Measurements from ENCODE around the gene EHD4.

The EHD4 gene

GRCh38 chr15:42002333-42002732 is 30.0 kb upstream of the EHD4 start:
- in situ Hi-C loops (cut with HindIII; ENCODE audit: low sequenced_read_pairs) = no loop called here
- no peak for DNase-seq (ENCODE audit: low read depth, low spot score)
- TF ChIP-seq, protein P1, sequence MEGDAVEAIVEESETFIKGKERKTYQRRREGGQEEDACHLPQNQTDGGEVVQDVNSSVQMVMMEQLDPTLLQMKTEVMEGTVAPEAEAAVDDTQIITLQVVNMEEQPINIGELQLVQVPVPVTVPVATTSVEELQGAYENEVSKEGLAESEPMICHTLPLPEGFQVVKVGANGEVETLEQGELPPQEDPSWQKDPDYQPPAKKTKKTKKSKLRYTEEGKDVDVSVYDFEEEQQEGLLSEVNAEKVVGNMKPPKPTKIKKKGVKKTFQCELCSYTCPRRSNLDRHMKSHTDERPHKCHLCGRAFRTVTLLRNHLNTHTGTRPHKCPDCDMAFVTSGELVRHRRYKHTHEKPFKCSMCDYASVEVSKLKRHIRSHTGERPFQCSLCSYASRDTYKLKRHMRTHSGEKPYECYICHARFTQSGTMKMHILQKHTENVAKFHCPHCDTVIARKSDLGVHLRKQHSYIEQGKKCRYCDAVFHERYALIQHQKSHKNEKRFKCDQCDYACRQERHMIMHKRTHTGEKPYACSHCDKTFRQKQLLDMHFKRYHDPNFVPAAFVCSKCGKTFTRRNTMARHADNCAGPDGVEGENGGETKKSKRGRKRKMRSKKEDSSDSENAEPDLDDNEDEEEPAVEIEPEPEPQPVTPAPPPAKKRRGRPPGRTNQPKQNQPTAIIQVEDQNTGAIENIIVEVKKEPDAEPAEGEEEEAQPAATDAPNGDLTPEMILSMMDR (IDR thresholded peaks at IDR 0.05; ENCODE audit: low read depth, low read length) = no peak
- no peak overlapping the region for H3K4me3 ChIP-seq (ENCODE audit: low read depth, low read length)

DNA sequence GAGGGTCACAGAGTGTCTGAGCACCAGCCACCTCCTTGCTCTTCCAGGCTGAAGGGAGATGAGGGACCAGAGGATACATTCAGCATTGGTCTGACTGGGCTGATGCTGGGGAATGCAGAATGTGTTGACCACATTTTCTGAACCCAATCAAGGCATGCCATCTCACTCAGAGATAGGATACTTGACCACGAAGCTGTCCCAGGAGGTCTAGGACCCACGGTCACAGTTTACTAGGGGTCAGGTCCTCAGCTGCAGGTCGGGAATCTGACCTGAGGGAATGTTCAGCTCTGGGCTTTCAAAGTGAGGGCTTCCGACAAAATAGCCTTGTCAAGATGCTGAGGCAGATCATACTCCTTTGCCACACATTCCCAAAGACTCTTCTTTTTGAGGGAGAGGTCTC is 28.9 kb upstream of the EHD4 start:
- no peak overlapping the region for H3K4me3 ChIP-seq (ENCODE audit: low read depth, low read length)
- in situ Hi-C loops (cut with HindIII; ENCODE audit: low sequenced_read_pairs) = no loop called here
- DNase-seq (ENCODE audit: low read depth, low spot score) = no peak
- TF ChIP-seq, protein P1 (IDR thresholded peaks at IDR 0.05; ENCODE audit: low read depth, low read length) = no peak

DNA sequence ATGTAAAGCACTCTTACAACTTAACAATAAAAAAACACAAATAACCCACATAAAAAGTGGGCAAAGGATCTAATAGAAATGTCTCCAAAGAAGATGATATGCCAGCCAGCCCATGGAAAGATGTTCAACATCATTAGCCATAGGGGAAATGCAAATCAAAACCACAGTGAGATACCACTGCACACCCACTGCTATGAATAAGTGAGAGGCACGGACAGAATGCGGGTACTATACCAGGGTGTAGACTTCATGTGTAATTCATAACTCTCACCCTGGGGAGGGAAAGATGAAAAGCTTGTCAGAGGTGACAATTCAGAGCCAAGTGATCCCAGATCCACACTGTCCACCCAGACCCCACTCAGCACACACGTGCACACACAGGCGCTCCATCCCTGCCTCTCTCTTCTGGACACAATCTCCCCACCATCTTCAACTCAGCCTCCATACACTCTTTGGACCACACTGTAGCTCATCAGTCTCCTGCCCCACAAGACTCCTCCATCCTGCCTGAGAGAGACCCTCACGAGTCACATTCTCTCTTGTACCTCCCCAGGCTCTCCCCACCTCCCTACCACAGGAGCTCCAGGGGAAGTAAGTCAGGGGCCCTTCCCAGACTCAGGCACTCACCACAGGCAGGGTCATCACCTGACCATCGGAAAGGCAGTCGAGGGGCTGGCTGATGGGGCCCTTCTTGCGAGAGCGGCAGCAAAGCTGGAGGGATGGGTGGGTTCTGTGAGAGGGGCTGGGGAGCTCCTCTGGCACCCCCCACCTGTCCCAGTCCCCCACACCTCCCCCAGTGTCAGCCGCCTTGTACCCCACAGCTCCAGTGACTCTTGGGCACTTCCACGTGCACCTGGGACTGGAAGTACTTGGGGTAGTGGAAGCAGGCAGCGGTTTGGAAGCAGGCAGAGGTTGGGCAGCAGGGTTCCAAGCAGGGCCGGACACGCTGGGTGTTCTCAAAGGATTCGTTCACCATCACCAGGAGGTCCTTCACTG is 27.2 kb upstream of the EHD4 start:
- no peak for DNase-seq (ENCODE audit: low read depth, low spot score)
- no peak overlapping the region for H3K4me3 ChIP-seq (ENCODE audit: low read depth, low read length)
- in situ Hi-C loops (cut with HindIII; ENCODE audit: low sequenced_read_pairs) = no loop called here
- TF ChIP-seq, protein P1 (IDR thresholded peaks at IDR 0.05; ENCODE audit: low read depth, low read length) = no peak

DNA sequence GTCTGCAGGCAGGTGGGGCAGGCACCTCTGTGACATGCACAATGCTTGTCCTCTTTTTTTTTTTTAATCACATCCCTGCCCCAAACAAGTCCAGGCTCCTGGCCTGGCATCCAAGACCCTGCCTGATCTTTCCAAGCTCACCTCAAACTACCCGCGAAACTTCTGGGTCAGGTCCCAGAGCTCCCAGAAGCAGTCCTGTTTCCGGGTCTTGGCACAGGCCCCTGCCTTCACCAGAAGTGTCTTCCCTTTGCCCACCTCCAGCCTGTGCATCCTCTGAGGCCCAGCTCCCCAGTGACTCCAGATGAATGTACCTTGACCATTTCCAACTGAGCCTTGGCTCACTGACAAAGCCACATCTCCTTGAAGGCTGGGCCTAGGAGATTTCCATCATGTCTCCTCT is 25.5 kb upstream of the EHD4 start:
- TF ChIP-seq, protein P1 (IDR thresholded peaks at IDR 0.05; ENCODE audit: low read depth, low read length) = no peak
- no peak for DNase-seq (ENCODE audit: low read depth, low spot score)
- H3K4me3 ChIP-seq (ENCODE audit: low read depth, low read length) = no peak overlapping the region
- in situ Hi-C loops (cut with HindIII; ENCODE audit: low sequenced_read_pairs) = no loop called here

DNA sequence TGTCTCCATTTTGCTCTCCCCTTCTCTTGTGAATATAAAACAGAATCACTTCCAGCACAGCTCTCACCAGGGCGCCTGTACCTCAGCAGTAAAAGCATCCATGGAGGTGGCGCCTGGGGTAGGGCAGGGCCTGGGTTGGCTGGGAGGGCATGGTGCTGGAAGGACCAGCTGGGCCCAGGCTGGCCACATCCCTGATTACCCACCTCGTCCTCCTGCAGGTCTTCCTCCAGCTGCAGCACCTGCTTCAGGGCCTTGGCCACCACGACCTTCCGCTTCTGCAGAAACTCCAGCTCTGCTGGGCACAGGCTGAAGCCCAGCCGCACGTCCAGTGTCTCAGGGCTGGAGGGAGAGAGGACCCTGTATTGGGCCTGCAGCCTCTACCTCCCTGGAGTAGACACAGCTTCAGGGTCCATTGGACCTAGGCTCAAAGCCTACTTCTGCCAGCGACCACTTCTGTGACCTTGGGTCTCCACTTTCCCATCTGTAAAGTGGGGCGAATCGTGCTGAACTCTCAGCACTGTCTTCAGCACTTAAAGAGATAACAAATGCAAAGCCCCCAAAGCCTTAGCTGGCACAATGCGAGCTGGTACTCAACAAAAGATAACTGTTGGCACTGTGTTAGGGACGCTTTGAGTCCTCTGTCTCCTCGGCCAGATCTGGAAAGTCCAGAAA is 24.7 kb upstream of the EHD4 start:
- no peak overlapping the region for H3K4me3 ChIP-seq (ENCODE audit: low read depth, low read length)
- DNase-seq (ENCODE audit: low read depth, low spot score) = no peak
- in situ Hi-C loops (cut with HindIII; ENCODE audit: low sequenced_read_pairs) = no loop called here
- TF ChIP-seq, protein P1 (IDR thresholded peaks at IDR 0.05; ENCODE audit: low read depth, low read length) = no peak

DNA sequence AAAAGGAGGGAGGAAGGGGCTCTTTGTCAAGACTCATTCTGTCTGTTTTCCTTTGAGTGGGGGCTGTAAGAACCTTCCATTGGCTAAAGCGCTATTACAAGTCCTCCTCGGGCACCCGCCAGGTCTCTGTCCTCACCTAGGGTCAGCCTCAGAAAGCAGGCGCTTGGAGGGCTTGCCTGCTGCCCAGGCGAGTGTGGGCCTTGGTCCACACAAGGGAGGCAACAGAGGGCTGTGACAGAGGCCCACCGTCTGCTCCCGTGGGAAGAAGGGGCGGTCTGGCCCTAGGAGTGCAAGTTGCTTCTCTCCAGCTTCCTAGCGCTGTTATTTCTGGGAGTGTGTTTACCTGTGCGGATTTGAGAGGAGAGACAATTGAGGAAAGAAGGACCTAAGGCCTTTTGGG is 24.0 kb upstream of the EHD4 start:
- H3K4me3 ChIP-seq (ENCODE audit: low read depth, low read length) = no peak overlapping the region
- TF ChIP-seq, protein P1 (IDR thresholded peaks at IDR 0.05; ENCODE audit: low read depth, low read length) = no peak
- DNase-seq (ENCODE audit: low read depth, low spot score) = no peak
- in situ Hi-C loops (cut with HindIII; ENCODE audit: low sequenced_read_pairs) = no loop called here
